GM04503 (cell line): Measurements from ENCODE around the gene GTF2B.
"Not testable (repeated sequence)": the region's sequence is repeated elsewhere in the genome, so short reads cannot be mapped to it uniquely, and the experiment has no call there.

Source experiments
- DNase-seq: peaks from one replicate; pipeline ENCODE4 v3.0.0-alpha.2; 2012; ENCODE audit warnings: low read depth

The GTF2B gene, protein sequence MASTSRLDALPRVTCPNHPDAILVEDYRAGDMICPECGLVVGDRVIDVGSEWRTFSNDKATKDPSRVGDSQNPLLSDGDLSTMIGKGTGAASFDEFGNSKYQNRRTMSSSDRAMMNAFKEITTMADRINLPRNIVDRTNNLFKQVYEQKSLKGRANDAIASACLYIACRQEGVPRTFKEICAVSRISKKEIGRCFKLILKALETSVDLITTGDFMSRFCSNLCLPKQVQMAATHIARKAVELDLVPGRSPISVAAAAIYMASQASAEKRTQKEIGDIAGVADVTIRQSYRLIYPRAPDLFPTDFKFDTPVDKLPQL

DNA sequence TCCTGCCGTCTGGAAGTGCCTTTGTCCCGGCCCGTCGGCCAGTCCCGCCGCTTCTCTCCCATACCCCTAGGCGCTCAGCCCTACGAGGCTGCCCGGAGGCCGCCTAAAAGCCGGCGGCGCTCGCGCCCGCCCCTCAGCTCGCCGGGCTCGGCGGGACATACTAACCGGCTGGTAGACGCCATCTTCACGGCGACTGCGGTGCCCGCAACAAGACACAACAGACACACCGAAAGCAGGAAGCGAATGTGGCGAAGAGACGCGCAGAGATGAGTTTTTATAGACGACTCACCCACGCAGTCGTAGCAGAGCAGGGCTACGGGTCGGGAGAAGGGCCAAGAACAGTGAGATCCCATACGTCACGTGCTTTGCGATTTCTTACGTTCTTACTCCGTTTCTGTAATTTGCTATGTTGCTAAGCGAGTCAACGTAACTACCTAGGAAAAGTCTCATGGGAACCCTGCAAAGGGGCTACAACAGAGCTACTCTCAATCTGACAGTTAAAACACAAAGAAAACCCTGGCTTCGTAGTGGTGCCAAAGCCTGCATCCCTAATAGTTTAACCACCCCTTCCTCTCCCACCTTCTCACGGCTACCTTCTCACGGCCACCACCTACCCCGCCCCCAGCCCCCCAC is at the start of gene GTF2B:
Gene GTF2B (minus strand): TSS at position 250 of the 633 bp plus-strand sequence. CDS start 68 bp downstream, at position 182.
- peak; percentile 82 for DNase-seq

GRCh38 chr1:88938528-88938927 is 47.2 kb upstream of the GTF2B start:
- not testable (repeated sequence) for DNase-seq

GRCh38 chr1:88936760-88937342 is 45.5 kb upstream of the GTF2B start:
- no peak for DNase-seq

GRCh38 chr1:88936223-88936523 is 44.8 kb upstream of the GTF2B start:
- DNase-seq, result no peak

GRCh38 chr1:88935522-88936222 is 44.3 kb upstream of the GTF2B start:
- no peak for DNase-seq

GRCh38 chr1:88930176-88930575 is 38.8 kb upstream of the GTF2B start:
- not testable (repeated sequence) for DNase-seq

DNA sequence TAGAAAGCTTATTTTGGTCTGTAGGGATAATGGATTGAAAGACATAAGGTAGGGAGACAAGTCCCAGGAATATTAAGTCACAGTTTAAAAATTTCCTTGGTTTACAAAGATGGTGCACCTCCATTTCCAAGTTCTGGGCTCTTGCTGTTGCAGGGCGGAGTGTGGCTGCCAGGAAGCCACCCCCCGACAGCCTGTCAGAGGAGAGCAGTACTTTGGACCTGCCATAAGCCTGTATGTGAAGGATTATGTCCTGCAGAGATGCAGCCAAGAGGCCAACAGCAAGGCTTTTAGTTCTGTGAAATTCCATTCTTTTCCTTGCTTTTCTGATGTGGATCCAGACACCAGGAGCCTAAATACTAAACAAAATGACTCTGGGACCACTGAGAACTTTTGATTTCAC is 31.9 kb upstream of the GTF2B start:
- no peak for DNase-seq

GRCh38 chr1:88922214-88922613 is 30.8 kb upstream of the GTF2B start:
- DNase-seq, result no peak

DNA sequence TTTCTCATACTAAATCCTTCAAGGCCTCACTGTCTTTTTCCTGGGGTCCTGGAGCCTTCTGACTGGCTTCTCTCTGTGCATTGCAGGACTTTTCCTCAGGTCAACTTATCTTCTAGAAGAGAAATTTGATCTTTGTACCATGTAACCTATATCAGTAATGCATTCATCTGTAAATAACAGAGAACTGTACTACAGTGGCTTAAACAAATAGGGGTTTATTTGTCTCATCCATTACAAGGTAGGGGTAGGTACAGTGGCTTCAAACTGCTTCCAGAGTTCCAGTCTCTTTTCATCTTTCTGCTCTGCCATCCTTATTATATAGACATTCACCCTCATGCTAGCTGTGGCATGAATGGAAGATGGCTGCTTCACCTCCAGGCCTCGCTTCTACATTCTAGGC is 29.5 kb upstream of the GTF2B start:
- no peak for DNase-seq

GRCh38 chr1:88917321-88918025 is 26.1 kb upstream of the GTF2B start:
- no peak for DNase-seq

DNA sequence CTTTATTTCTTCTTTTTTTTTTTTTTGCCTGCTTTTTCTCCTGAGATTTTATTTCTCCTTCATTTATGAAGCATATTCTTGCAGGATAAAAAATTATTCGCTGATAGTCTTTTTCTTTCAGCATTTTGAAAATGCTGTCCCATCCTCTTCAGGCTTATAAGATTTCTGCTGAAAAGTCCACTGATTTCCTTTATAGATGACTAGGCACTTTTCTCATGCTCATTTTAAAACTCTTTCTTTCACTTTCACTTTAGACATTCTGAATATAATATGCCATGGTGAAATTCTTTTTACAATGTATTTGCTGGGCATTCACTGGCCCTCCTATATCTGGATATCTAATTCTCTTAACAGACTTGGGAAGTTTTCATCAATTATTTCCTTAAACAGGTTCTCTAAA is 25.5 kb upstream of the GTF2B start:
- no peak for DNase-seq

DNA sequence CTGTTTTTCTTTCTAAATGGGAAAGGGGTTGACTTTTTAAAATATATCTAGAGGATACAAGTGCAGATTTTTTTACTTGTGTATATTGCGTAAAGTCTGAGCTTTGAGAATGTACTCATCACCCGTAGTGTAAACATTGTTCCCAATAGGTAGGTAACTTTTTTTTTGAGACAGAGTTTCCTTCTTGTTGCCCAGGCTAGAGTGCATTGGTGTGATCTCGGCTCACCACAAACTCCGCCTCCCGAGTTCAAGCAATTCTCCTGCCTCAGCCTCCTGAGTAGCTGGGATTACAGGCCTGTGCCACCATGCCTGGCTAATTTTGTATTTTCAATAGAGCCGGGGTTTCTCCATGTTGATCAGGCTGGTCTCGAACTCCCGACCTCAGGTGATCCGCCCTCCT is 20.4 kb upstream of the GTF2B start:
- DNase-seq, result not testable (repeated sequence)

DNA sequence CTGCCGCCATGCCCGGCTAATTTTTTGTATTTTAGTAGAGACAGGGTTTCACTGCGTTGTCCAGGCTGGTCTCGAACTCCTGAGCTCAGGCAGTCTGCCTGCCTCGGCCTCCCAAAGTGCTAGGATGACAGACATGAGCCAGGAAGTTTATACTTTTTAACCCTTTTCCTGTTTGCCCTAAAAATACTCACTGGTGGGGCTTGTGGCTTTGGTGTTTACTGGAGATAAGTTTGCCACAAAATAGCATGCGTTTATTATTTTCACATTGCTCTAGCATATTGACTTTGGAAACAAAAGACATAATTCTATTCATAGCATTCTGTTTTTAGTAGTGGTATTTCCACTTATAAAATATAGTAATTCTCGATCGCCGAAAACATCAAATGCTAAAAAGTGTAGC is 19.8 kb upstream of the GTF2B start:
- DNase-seq, result no peak

- no peak for DNase-seq
Observed at GRCh38 chr1:88910401-88910800, 19.0 kb upstream of the GTF2B start.

DNA sequence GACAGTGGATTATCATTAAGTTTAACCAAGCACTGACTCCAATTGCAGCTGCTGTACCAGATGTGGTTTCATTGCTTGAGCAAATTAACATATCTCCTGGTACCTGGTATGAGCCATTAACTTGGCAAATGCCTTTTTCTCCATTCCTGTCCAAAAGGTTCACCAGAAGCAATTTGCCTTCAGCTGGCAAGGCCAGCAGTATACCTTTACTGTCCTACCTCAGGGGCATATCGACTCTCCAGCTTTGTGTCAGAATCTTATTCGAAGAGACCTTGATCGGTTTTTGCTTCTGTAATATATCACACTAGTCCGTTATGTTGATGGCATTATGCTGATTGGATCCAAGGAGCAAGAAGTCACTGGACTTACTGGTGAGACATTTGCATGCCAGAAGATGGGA is 9.5 kb upstream of the GTF2B start:
- DNase-seq, result no peak

GRCh38 chr1:88897070-88897730 is 5.8 kb upstream of the GTF2B start:
- DNase-seq, result no peak

DNA sequence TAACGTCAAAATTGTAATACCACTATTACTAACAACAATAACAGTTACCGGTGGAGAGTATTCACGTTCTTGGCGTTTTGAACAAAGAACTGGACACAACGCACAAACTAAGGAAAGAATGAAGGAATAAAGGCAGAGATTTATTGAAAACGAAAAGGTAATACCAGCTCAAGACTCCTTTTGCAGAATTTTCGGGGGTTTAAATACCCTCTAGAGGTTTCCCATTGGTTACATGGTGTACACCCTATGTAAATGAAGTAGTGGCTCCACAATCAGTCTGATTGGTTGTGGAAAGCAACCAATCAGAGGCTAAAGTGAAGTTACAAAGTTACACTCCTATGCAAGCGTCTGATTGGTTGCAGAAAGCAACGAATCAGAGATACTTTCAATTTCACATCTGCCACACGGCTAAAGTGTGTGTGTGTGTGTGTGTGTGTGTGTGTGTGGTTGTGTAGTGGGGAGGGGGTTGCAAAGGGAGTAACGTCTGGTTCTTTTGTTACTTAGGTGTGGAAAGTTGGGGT is 1.1 kb upstream of the GTF2B start:
- DNase-seq, result no peak

GRCh38 chr1:88891951-88892340 is 579 bp upstream of the GTF2B start:
- DNase-seq, result no peak

GRCh38 chr1:88890791-88891317 is 513 bp downstream of the GTF2B start:
- DNase-seq, result no peak

DNA sequence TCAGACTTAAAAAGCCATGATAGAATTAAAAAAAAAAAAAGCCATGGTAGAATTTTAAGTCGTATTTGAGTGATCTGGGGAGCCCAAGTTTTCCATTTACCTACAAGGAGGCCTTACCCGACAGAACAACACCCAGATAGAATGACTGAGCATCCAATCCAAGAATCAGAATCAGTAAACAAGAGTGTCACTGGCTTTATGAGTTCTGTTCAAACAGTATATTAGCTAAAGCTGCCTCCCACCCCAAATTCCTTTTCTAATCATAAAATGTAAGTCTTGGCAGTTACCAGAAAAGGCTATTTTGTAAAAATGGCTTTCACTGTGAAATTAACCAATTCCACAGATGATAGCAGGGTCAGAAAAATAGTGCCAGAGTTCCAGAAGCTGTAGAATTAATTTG is 1.2 kb downstream of the GTF2B start:
- DNase-seq, result no peak

DNA sequence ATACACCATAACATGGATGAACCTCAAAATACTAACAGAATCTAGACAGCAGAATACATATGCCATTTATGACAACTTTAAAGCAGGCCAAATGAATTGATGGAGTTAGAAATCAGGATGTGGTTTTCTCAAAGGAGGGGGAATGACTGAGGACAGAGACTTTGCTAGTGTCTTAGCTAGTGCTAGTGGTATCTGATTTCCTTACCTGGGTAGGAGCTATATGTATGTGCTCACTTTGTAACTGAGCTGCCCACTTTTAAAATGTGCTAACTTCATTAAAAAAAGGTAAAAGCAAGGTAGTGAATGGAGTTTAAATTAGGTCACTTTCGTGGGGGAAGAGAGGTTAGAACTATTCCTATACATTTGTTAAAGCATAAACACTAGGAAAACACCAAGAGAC is 2.6 kb downstream of the GTF2B start:
- DNase-seq, result no peak
